Heart left ventricle (tissue), 16 donors: Measurements from ENCODE around the gene CHML. TPM values are rescaled to one million over a fixed set of nuclear protein-coding genes. Genes with fewer than 3 reads are reported as not detected.

Experiments
- ATAC-seq, 4 donors: fragments of 200-7000 bp; cut with Tn5 transposase; one replicate each; pipeline ENCODE4 v1.9.1; 2020 to 2022; ENCODE audit warnings: moderate library complexity in 4 of 4, mild to moderate bottlenecking in 3 of 4, moderate number of reproducible peaks in 1 of 4
- DNase-seq, 5 donors: peaks; one replicate each; pipeline ENCODE4 v3.0.0-alpha.2; 2020
- H3K27ac ChIP-seq, 12 donors: fragments of 200-600 bp; sonication (generic) in 4 of 12; one replicate each; pipeline versions ENCODE4 v1.5.0 to v1.8.0; 2016 to 2022; ENCODE audit warnings: mild to moderate bottlenecking in 2 of 12
- H3K27me3 ChIP-seq, 9 donors: fragments of 200-600 bp; sonication (generic) in 2 of 9; one replicate each; pipeline versions ENCODE4 v1.5.1 to v1.8.0; 2016 to 2022; ENCODE audit warnings: mild to moderate bottlenecking in 3 of 9
- H3K36me3 ChIP-seq, 9 donors: fragments of 200-600 bp; sonication (generic) in 2 of 9; one replicate each; pipeline versions ENCODE4 v1.5.0 to v1.8.0; 2018 to 2022; ENCODE audit warnings: mild to moderate bottlenecking in 2 of 9
- H3K4me1 ChIP-seq, 12 donors: fragments of 200-600 bp; sonication (generic) in 4 of 12; one replicate each; pipeline versions ENCODE4 v1.5.0 to v1.8.0; 2016 to 2022; ENCODE audit warnings: mild to moderate bottlenecking in 3 of 12
- H3K4me3 ChIP-seq, 12 donors: fragments of 200-600 bp; sonication (generic) in 4 of 12; one replicate each; pipeline versions ENCODE4 v1.5.0 to v1.8.0; 2017 to 2022; ENCODE audit warnings: mild to moderate bottlenecking in 9 of 12, moderate library complexity in 4 of 12
- H3K9me3 ChIP-seq, 12 donors: fragments of 200-600 bp; sonication (generic) in 4 of 12; one replicate each; pipeline versions ENCODE4 v1.5.0 to v1.8.0; 2016 to 2022; ENCODE audit warnings: mild to moderate bottlenecking in 1 of 12
- CTCF ChIP-seq, 12 donors: fragments of 200-600 bp; sonication (generic) in 4 of 12; IDR thresholded peaks; one replicate each; pipeline versions ENCODE4 v1.5.0 to v1.8.0; 2018 to 2022; ENCODE audit warnings: antibody characterized with exemption in 12 of 12, mild to moderate bottlenecking in 5 of 12
- POLR2A ChIP-seq, 2 donors: fragments of 450-650 bp; IDR thresholded peaks; one replicate each; pipeline ENCODE4 v1.6.1; 2017; ENCODE audit warnings: antibody characterized with exemption in 2 of 2, mild to moderate bottlenecking in 2 of 2, moderate library complexity in 2 of 2
- WGBS, 4 donors: extraction: QIAGEN DNeasy Blood & Tissue Kit in 2 of 4; methylation state at CpG; one replicate each; pipeline versions ENCODE4 v1.1.5 to v1.1.7; 2013 to 2018; 5-methylcytosine and 5-hydroxymethylcytosine counted together
- intact Hi-C, 10 donors: fragments of 100-400 bp; cut with DNase I; formaldehyde crosslinking; loops; one replicate each; pipeline versions ENCODE4 v1.11.1 to v1.14.2; 2022
- polyA plus RNA-seq, 2 donors: library from polyadenylated mRNA; stranded (reverse); fragments of 200-250 nt; gene quantifications; one replicate each; pipeline ENCODE4 v1.2.3, GENCODE V29; 2013
- total RNA-seq, 9 donors: library from RNA; depleted of rRNA in 2 of 9; stranded (reverse); fragments of >200 nt in 2 of 9; fragmentation: NEBNext Ultra II Directional in 3 of 9; extraction: Animal tissue kit (Norgen Biotek cat#: 25700) in 3 of 9; gene quantifications; one replicate each; pipeline versions ENCODE4 v1.1.0 to v1.2.4, GENCODE V29; 2016 to 2023
- donor health status: ischemic (EF 13 %, LVEDD 7.1; RV severe dilation, severe dysfunction).
- donor health status: healthy with polysubstance abuse.
- donor health status: DM: no; HTN: yes; CAD: no.
- donor health status: DM: no; HTN: no; CAD: no.
- donor health status: ischemic (EF 25% LVEDD 6.9; RV normal size, moderate dysfunction).
- donor health status: ischemic (EF 25% LVEDD 5.7; RV mildly dilated, moderate dysfunction).
- donor health status: healthy.
- donor health status: DM: yes; HTN: yes; CAD: no.
- donor health status: ischemic (EF 35%, LVEDD 5.7; RV mildly dilated, moderate dysfunction).
- donor health status: nonischemic (EF 11% LVEDD 7.7; RV severe dilation, severe dysfunction).
- donor health status: DM: yes; HTN: yes; CAD: no.
- donor health status: PGD.
- donor health status: ischemic (EF 29% LVEDD 5.4; RV normal size, mild dysfunction).
- donor health status: nonischemic (EF 23%, LVEDD 6.1; RV moderate dilation, normal function).

The CHML gene
- total and polyA plus RNA-seq, 11 donors: 1.1 to 9.8 (median 6.6) TPM

- no peak overlapping the region for H3K27ac ChIP-seq
- intact Hi-C loops: loop anchor here in 6 of 10 donors (10.0 kb wide), 6 partner anchors 83 to 387 kb away; partner anchors contain the start of genes MAP1LC3C (in 3 of the 6), EXO1 (in 1 of the 6) and KMO (in 1 of the 6)
- no peak for DNase-seq
- peaks cover 0 to under 1% (median 0%) of the 10 kb centered on the region in 12 donors for H3K4me1 ChIP-seq
- ATAC-seq: no peak
- TF ChIP-seq CTCF (IDR thresholded peaks at IDR 0.05) (no peak), POLR2A (IDR thresholded peaks at IDR 0.05) (no peak)
- H3K4me3 ChIP-seq: no peak overlapping the region
- no peaks in the 10 kb centered on the region for H3K36me3 ChIP-seq
- 94 to 96% (median 95%) methylated on average over 7 of the region's 7 CpGs for WGBS, 4 donors
- no peaks in the 10 kb centered on the region for H3K9me3 ChIP-seq
- H3K27me3 ChIP-seq: no peaks in the 10 kb centered on the region
These were observed 22.7 kb downstream of the CHML start for GRCh38 chr1:241617426-241617825.

- DNase-seq: no peak
- Histone ChIP-seq H3K4me1 (peaks cover 0 to 12% (median 0%) of the 10 kb centered on the region in 12 donors), H3K27ac (no peak overlapping the region), H3K36me3 (no peaks in the 10 kb centered on the region), H3K9me3 (no peaks in the 10 kb centered on the region), H3K4me3 (no peak overlapping the region), H3K27me3 (no peaks in the 10 kb centered on the region)
- TF ChIP-seq POLR2A (IDR thresholded peaks at IDR 0.05) (no peak), CTCF (IDR thresholded peaks at IDR 0.05) (no peak)
- 91 to 92% (median 92%) methylated on average over 8 of the region's 8 CpGs for WGBS, 4 donors
- ATAC-seq: no peak
- intact Hi-C loops: loop anchor here in 6 of 10 donors (10.0 kb wide), 6 partner anchors 81 to 389 kb away; partner anchors contain the start of genes MAP1LC3C (in 3 of the 6), EXO1 (in 1 of the 6) and KMO (in 1 of the 6)
These were observed 24.9 kb downstream of the CHML start for GRCh38 chr1:241615043-241615974.

GRCh38 chr1:241614572-241614971 lies 25.6 kb downstream of the CHML start:
- ATAC-seq (no peak), DNase-seq (no peak)
- intact Hi-C loops: loop anchor here (5.0 to 10.0 kb wide), 12 partner anchors 80 to 403 kb away; partner anchors contain the start of genes MAP1LC3C (in 7 of the 10), EXO1 (in 1 of the 10) and KMO (in 1 of the 10)
- no peaks in the 10 kb centered on the region for H3K36me3 ChIP-seq
- TF ChIP-seq POLR2A (IDR thresholded peaks at IDR 0.05) (no peak), CTCF (IDR thresholded peaks at IDR 0.05) (no peak)
- no peaks in the 10 kb centered on the region for H3K9me3 ChIP-seq
- 71 to 79% (median 73%) methylated on average over 4 of the region's 4 CpGs for WGBS, 4 donors
- H3K27ac ChIP-seq: no peak overlapping the region
- H3K4me1 ChIP-seq: peaks cover 0 to 12% (median 0%) of the 10 kb centered on the region in 12 donors
- no peak overlapping the region for H3K4me3 ChIP-seq
- H3K27me3 ChIP-seq: no peaks in the 10 kb centered on the region

GRCh38 chr1:241614144-241614543 lies 26.0 kb downstream of the CHML start:
- ATAC-seq (no peak), DNase-seq (no peak)
- H3K36me3 ChIP-seq: no peaks in the 10 kb centered on the region
- no peak overlapping the region for H3K27ac ChIP-seq
- WGBS, 4 donors: 90 to 93% (median 91%) methylated on average over 4 of the region's 4 CpGs
- no peaks in the 10 kb centered on the region for H3K27me3 ChIP-seq
- no peak overlapping the region for H3K4me3 ChIP-seq
- H3K4me1 ChIP-seq: peaks cover 0 to 12% (median 0%) of the 10 kb centered on the region in 12 donors
- no peak for TF ChIP-seq CTCF (IDR thresholded peaks at IDR 0.05)
- no peak for TF ChIP-seq POLR2A (IDR thresholded peaks at IDR 0.05)
- intact Hi-C loops: loop anchor here (5.0 to 10.0 kb wide), 12 partner anchors 79 to 403 kb away; partner anchors contain the start of genes MAP1LC3C (in 7 of the 10), EXO1 (in 1 of the 10) and KMO (in 1 of the 10)
- H3K9me3 ChIP-seq: no peaks in the 10 kb centered on the region
